HG03103 (cell line): Measurements from ENCODE around the gene PPFIA2.

ENCODE experiments used
- ATAC-seq: cut with Tn5 transposase; IDR thresholded peaks from one replicate; pipeline ENCODE4 v1.9.1; 2021; ENCODE audit warnings: low read depth; ENCODE audit not compliant: unreplicated experiment

PPFIA2 gene

GRCh38 chr12:81759190-81760051 is at the start of gene PPFIA2:
TSS of gene PPFIA2 (minus strand) at chr12:81759350.
- ATAC-seq: no peak

GRCh38 chr12:81800298-81801148 is 41.4 kb upstream of the PPFIA2 start:
- no peak for ATAC-seq

- ATAC-seq: no peak
These were observed 39.1 kb upstream of the PPFIA2 start for GRCh38 chr12:81798294-81798693.

DNA sequence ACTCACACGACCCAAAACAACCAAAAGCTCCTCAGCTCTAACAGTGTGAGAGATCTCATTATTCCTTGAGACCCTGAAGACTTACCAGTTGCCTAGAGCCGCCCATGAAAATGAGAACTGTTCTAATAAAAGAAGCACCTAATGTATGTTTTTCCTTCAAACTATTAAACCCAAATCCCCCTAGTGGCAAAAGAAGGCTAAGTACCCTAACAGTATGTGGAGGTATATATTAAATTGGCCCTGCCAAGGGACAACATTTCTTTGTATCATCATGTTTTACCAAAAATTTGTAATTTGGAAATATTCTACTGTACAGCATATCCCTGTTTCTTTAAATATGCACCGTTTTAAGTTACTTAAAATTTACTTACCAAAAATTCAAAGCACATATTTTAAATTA is 38.0 kb upstream of the PPFIA2 start:
- ATAC-seq: no peak

GRCh38 chr12:81792666-81793065 is 33.5 kb upstream of the PPFIA2 start:
- ATAC-seq: no peak

DNA sequence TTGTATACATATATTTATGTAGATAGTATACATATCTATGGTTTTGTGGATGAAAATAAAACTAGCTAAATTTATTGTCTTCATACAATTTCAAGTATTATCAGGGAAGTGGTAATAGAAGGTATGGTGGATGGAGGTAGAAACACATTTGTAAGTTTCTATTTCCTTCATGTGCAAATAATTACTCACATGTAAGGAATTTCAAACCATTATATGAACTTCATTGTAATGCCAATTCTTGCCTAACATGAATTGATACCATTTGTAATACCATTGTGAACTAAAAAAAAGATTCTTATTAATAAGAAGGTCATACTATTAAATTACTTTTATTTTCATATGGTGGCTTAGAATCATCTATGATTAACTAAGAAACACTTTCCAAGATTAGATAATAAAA is 20.1 kb upstream of the PPFIA2 start:
- no peak for ATAC-seq

DNA sequence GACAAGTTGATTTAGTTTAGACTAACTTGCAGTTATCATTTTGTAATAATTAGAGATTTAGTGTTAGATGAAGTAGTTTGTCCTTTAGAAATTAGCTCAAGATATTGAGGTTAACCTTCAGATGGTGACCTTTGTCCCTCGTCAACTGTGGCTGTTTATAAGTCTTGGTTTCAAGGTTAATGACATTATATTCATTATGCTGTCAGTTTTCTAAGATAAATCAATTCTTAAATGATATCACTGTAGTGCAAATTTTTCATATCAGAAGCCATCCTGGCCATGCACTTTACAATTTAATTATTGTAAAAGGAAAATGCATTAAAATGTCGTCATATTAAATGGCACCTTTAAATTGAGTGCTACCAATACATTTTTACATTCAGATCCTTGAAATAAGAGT is 19.6 kb upstream of the PPFIA2 start:
- no peak for ATAC-seq

DNA sequence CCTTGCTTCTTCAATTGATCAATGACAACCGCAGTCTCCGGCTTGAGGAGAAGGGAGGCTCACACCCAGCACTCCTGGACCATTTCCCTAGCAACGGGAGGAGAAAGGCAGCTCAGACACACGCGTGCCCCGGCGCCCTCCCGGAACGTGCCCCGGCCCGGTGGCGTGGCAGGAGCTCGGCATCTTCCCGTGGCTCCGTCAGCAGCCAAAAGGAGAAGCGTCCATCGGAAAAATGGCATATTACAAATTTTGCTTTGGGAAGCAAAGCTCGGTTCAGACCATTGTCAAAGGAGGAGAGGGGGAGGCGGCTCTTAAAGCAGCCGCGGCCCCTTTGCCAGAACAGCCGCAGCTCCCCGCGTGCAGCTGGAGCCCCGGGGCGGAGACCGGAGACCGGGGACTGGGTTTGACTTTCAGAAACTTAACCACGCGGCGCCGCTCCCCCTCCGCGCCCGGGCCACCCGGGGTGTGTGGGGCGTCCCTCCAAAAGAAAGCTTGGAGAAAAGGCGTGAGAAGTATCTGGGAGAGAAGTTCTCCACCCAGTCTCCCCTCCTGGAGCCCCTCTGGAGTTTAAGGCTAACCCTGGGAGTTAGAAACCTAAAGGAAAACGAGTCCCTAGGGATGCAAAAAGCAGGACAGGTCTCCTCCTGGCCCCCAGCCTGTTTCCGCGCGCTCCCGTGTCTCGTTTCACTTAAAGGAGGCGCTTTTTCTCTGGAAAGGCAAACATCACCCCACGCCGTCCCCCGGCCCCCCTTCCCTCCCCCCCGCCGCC is 545 bp downstream of the PPFIA2 start:
- ATAC-seq: no peak

GRCh38 chr12:81757731-81758365 is 1.3 kb downstream of the PPFIA2 start:
- ATAC-seq: no peak

GRCh38 chr12:81729781-81730180 is 29.4 kb downstream of the PPFIA2 start:
- ATAC-seq: no peak

GRCh38 chr12:81727391-81727790 is 31.8 kb downstream of the PPFIA2 start:
- no peak for ATAC-seq

DNA sequence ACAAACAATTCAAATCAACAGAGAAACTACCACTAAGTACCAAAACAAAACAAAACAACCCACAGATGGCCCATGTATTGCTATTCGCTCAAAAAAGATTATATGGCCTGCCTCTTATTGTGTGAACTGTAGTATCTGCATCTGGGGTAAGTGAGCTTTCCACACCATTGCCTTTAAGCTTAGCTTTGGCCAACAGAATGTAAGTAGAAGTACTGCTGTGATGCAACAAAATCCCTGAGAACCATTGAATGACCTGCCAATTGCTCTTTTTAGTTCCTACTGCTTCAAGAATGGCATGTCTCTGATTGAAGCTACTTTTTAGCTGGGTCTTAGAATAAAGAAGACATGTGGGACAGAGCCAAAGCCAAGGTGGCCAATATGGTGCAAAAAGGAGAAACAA is 32.5 kb downstream of the PPFIA2 start:
- no peak for ATAC-seq

DNA sequence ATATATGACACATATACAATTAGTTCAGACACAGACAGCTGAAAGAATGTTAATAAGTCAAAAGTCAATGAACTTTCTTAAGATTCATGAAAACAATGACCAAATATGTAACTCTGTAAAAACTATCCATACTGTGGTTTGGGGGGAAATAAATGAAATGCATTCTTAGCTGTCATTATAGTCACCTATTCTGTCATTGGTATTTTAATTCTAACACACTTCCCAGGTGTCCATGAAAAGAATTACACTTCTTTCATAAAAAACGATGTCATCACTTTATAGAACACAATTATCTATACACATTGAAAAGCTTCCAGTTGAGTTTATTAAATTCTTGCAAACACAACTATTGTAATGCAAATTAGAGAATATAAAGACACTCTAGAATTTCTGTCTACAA is 35.8 kb downstream of the PPFIA2 start:
- ATAC-seq: no peak

DNA sequence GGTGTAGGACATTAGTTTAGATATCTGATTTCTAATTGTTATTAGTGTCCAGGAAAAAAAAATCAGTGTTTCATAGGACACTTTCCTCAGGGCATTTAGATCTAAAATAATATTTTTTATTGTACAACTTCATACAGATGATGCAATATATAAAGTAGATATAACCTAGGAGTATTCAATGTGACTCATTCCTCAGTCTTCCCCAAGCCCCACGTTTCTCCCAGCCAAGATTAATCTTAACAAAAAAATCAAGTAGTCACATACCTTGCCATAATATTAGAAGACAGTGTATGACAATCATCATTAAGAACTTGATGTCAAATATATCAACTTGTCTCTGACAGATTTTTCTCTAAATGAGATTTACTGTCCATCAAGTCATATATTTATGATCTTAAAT is 37.1 kb downstream of the PPFIA2 start:
- no peak for ATAC-seq

DNA sequence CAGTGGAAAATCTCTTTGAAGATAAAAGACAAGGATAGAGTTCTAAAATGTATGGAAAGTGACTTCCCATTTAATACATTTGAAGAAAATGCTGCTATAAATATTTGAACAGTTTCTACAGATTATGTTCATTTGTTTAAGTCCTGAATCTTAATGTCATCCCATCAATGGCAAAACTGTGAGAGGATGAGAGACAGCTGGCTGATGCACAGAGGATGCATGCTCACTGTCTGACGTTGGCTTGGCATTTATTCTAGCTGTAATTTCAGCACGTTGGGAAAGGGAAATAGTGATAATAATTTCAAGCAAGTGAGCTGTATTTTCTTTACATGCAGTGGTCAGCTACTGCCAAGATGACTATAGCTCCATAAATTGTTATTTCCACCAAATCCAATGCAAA is 40.5 kb downstream of the PPFIA2 start:
- ATAC-seq: no peak

DNA sequence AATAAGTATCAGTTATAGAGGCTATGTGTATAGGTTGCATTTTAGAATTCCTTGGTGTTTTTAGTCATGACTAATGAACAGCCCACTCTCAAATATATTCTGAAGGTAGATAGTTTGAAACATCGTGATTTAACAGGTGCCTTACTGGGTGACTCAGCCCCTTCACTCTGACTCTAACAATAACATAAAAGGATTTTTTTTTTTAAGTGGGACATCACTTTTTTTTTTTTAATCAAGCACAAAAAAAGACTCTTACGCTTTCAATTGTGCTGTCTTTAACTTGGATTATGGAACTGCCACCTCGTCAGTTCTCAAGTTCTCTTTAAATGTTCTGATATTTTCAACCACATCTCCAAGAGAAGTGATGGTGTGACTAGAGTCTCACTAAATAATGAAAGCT is 46.6 kb downstream of the PPFIA2 start:
- ATAC-seq: no peak

- no peak for ATAC-seq
These were observed 53.6 kb downstream of the PPFIA2 start for GRCh38 chr12:81705586-81705985.

- ATAC-seq: no peak
These were observed 59.6 kb downstream of the PPFIA2 start for GRCh38 chr12:81699551-81699950.

- ATAC-seq: no peak
These were observed 67.1 kb downstream of the PPFIA2 start for GRCh38 chr12:81692008-81692407.

DNA sequence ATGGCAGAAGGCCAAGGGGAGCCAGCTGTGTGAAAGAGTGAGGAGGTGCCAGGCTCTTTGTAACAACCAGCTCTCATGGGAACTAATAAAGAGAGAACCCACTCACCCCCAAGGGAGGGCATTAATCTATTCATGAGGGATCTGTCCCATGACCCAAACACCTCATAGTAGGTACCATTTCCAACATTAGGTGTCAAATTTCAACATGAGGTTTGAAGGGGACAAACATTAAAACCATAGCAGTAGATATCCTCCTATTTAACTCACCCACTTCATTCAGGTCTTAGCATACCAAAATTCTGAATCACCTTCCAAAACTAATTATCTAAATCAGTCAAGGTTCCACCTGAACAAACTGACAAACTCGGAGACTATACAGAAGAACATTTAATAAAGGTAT is 75.3 kb downstream of the PPFIA2 start:
- ATAC-seq: no peak

GRCh38 chr12:81679614-81680013 is 79.5 kb downstream of the PPFIA2 start:
- no peak for ATAC-seq
